LNCaP clone FGC (cell line): ENCODE measurements around the gene PLA2G4B.

Experiments used
- DNase-seq: peaks from one replicate; pipeline ENCODE4 v3.0.0-alpha.2; 2011; ENCODE audit warnings: low read depth
- H3K4me3 ChIP-seq: 2 replicates; pipeline ENCODE4 v1.5.1; 2011; ENCODE audit warnings: mild to moderate bottlenecking, low read depth, low read length, control low read depth
- TF ChIP-seq, protein P1 (sequence below): IDR thresholded peaks from 2 replicates; pipeline ENCODE4 v1.5.1; 2012; ENCODE audit warnings: mild to moderate bottlenecking; ENCODE audit not compliant: control insufficient read depth, insufficient read depth; ENCODE audit errors: extremely low read depth

Gene PLA2G4B

DNA sequence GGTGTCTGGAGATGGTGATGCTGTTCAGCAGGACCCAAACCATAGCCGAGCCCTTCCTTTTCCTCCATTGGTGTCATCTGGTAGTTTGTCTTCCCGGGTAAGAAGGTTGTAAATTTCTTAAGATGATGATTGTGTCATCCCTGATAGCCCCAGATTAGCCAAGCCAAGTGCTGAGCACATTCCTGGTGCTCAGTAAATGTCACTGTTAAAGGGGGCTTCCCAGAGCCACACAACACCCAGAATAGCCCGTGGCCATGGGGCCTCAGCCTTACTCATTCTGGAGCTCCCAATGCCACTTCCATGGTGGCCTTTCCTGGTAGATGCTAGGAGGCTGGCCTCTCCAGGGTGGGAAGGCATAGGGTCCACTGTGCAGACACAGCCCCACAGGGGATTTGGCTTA lies 4.6 kb upstream of the PLA2G4B start:
- H3K4me3 ChIP-seq: no peak overlapping the region
- TF ChIP-seq, protein P1, sequence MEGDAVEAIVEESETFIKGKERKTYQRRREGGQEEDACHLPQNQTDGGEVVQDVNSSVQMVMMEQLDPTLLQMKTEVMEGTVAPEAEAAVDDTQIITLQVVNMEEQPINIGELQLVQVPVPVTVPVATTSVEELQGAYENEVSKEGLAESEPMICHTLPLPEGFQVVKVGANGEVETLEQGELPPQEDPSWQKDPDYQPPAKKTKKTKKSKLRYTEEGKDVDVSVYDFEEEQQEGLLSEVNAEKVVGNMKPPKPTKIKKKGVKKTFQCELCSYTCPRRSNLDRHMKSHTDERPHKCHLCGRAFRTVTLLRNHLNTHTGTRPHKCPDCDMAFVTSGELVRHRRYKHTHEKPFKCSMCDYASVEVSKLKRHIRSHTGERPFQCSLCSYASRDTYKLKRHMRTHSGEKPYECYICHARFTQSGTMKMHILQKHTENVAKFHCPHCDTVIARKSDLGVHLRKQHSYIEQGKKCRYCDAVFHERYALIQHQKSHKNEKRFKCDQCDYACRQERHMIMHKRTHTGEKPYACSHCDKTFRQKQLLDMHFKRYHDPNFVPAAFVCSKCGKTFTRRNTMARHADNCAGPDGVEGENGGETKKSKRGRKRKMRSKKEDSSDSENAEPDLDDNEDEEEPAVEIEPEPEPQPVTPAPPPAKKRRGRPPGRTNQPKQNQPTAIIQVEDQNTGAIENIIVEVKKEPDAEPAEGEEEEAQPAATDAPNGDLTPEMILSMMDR: no peak
- no peak for DNase-seq

DNA sequence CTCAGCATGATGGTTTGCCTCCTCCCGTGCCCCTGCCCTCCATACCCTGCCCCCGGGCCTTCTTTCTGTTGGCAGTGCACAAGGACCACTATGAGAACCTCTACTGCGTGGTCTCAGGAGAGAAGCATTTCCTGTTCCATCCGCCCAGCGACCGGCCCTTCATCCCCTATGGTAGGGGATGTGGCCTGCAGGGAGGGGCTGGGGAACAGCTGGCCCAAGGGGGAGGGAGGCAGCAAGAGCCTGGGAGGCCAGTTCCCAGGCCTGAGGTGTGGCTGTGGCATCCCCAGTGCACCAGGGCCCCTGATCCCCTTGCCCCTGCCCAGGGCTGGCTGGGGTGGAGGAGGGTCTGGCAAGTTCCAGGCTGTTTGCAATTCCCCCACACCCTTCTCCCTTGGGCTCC lies 2.6 kb upstream of the PLA2G4B start:
- TF ChIP-seq, protein P1: no peak

DNA sequence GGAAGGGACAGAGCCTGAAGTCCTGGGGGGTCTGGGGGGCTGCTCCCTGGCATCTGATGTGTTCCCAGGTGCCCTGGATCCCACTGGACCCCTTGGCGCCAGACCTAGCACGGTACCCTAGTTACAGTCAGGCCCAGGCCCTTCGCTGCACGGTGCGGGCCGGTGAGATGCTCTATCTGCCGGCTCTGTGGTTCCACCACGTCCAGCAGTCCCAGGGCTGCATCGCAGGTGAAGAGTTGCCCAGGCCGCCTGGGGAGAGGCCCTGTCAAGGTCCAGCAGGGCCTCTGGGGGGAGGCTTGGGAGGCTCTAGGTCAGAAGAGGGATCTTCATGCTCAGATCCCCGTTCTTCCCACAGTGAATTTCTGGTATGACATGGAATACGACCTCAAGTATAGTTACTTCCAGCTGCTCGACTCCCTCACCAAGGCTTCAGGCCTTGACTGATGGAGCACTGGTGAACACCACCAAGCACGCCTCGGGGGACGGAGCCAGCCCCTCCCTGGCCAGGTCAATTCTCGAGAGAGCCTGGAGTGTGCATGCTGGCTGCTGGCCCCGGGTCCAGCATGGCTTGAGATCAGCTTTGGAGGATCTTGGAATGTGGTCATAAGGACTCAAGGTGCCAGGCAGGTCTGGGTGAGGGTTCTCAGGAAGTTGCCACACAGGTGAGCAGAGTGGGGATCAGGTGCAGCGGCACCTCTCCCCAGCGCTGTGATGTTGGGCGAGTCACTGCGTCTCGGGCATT lies 1.8 kb upstream of the PLA2G4B start:
- no peak for DNase-seq
- TF ChIP-seq, protein P1: no peak
- no peak overlapping the region for H3K4me3 ChIP-seq

More for the DNA sequence above, 2.6 kb upstream of the PLA2G4B start:
- H3K4me3 ChIP-seq: no peak overlapping the region
- no peak for DNase-seq

DNA sequence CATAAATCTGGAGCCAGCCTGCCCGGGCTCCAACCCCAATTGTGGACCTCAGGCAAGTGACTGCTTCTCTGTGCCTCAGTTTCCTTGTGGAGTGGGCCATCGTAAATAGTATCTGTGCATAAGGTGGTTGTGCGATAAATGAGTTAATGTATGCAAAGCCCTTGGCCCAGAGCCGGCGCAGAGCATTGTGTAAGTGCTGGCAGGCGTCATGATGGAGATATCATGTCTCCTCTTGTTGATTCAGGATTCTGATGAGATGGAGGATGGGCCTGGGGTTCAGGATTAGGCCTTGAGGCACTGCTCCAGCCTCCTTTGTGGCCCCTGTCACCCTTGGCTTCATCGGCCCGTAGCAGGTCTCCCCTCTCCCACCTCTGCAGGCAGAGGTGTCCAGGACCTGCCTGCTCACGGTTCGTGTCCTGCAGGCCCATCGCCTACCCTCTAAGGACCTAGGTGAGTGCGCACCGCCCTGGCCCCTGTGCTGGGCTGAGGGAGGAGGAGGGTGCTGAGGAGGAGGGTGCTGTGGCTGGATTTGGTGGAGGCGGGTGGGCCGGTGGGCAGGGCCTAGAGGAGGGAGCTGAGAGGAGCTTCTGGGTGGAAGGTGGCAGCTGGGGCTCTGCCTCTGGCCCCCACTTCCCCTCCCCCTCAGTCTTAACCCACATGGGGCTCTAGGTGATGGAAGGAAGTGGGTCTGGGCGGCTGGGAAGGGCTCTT lies 1.3 kb downstream of the PLA2G4B start:
- TF ChIP-seq, protein P1: no peak
- DNase-seq: peak; percentile 39
- no peak overlapping the region for H3K4me3 ChIP-seq

DNA sequence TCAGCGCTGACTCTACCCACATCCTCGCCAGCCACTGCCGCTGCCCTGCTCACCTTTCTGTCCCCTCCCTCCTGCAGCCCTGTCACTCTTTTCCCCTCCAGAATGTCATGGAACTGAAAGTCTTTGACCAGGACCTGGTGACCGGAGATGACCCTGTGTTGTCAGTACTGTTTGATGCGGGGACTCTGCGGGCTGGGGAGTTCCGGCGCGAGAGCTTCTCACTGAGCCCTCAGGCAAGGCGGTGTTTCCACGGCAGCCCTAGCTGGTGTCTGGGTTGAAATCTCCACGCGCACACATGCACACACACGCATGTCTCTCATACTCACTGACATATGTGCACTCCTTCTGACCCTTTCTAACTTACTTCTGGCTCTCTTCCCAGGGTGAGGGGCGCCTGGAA lies 2.0 kb downstream of the PLA2G4B start:
- no peak for DNase-seq
- H3K4me3 ChIP-seq: no peak overlapping the region
- TF ChIP-seq, protein P1: no peak

DNA sequence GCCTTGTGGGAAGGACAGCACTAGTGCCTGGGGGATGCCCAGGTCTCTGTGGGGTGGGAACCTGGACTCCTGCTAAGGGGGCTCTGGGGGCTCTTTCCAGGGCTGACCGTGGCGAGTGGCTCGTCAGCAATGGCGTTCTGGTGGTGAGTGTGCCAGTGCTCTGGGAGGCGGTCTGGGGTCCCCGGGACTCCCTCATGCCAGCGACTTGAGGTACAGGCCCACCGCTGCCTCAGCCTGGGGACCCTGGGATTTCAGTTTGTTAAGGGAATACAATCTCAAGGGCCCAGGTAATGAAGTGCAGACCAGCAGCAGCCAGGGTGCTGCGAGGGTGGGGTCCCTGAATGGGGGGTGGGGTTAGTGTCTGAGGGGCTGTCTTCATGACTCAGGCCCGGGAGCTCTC lies 2.5 kb downstream of the PLA2G4B start:
- DNase-seq: no peak
- TF ChIP-seq, protein P1: no peak
- no peak overlapping the region for H3K4me3 ChIP-seq
